ENCODE measurements around the gene OR10G2. TPM values are rescaled to one million over a fixed set of nuclear protein-coding genes. Genes with fewer than 3 reads are reported as not detected.

Gene OR10G2
- total RNA-seq = not detected

- Histone ChIP-seq H3K9me3 (ENCODE audit: control insufficient read depth in 3 of 3, low read length in 3 of 3) (no peaks in the 10 kb centered on the region), H3K4me1 (ENCODE audit: control insufficient read depth in 3 of 3, insufficient read depth in 3 of 3, low read length in 3 of 3) (no peaks in the 10 kb centered on the region), H3K9ac (ENCODE audit: low read depth in 1 of 3, low read length in 3 of 3) (no peak within 1 kb of the TSS), H3K36me3 (ENCODE audit: control insufficient read depth in 3 of 3, insufficient read depth in 3 of 3, low read length in 3 of 3) (no peaks in the 10 kb centered on the region), H3K4me3 (ENCODE audit: low read length in 3 of 3) (no peak within 1 kb of the TSS), H3K27ac (ENCODE audit: low read depth, low read length) (no peak within 1 kb of the TSS), H3K27me3 (ENCODE audit: control insufficient read depth in 3 of 3, insufficient read depth in 3 of 3, low read length in 3 of 3) (no peaks in the 10 kb centered on the region)
Observed at GRCh38 chr14:21634840-21635239, at the start of gene OR10G2. Gene OR10G2 (minus strand): TSS chr14:21634940. CDS start chr14:21634842, 98 bp downstream.

- H3K27me3 ChIP-seq (ENCODE audit: control insufficient read depth in 3 of 3, insufficient read depth in 3 of 3, low read length in 3 of 3) = no peaks in the 10 kb centered on the region
- no peak overlapping the region for H3K27ac ChIP-seq (ENCODE audit: low read depth, low read length)
- H3K9ac ChIP-seq (ENCODE audit: low read depth in 1 of 3, low read length in 3 of 3) = no peak overlapping the region
- no peaks in the 10 kb centered on the region for H3K9me3 ChIP-seq (ENCODE audit: control insufficient read depth in 3 of 3, low read length in 3 of 3)
- no peaks in the 10 kb centered on the region for H3K36me3 ChIP-seq (ENCODE audit: control insufficient read depth in 3 of 3, insufficient read depth in 3 of 3, low read length in 3 of 3)
- H3K4me3 ChIP-seq (ENCODE audit: low read length in 3 of 3) = no peak overlapping the region
- H3K4me1 ChIP-seq (ENCODE audit: control insufficient read depth in 3 of 3, insufficient read depth in 3 of 3, low read length in 3 of 3) = no peaks in the 10 kb centered on the region
Observed at GRCh38 chr14:21680072-21680471, 45.3 kb upstream of the OR10G2 start.

GRCh38 chr14:21675566-21675965, 40.8 kb upstream of the OR10G2 start:
- Histone ChIP-seq H3K27me3 (ENCODE audit: control insufficient read depth in 3 of 3, insufficient read depth in 3 of 3, low read length in 3 of 3) (no peaks in the 10 kb centered on the region), H3K27ac (ENCODE audit: low read depth, low read length) (no peak overlapping the region), H3K4me1 (ENCODE audit: control insufficient read depth in 3 of 3, insufficient read depth in 3 of 3, low read length in 3 of 3) (no peaks in the 10 kb centered on the region)

GRCh38 chr14:21673718-21674117, 39.0 kb upstream of the OR10G2 start, which contains the start of gene OR4E1:
Gene OR4E1 (minus strand): TSS chr14:21673818. CDS start chr14:21670935, 2,883 bp downstream.
- Histone ChIP-seq H3K4me1 (ENCODE audit: control insufficient read depth in 3 of 3, insufficient read depth in 3 of 3, low read length in 3 of 3) (no peaks in the 10 kb centered on the region), H3K27me3 (ENCODE audit: control insufficient read depth in 3 of 3, insufficient read depth in 3 of 3, low read length in 3 of 3) (no peaks in the 10 kb centered on the region), H3K9me3 (ENCODE audit: control insufficient read depth in 3 of 3, low read length in 3 of 3) (no peaks in the 10 kb centered on the region), H3K27ac (ENCODE audit: low read depth, low read length) (no peak within 1 kb of the TSS), H3K4me3 (ENCODE audit: low read length in 3 of 3) (no peak within 1 kb of the TSS), H3K36me3 (ENCODE audit: control insufficient read depth in 3 of 3, insufficient read depth in 3 of 3, low read length in 3 of 3) (no peaks in the 10 kb centered on the region), H3K9ac (ENCODE audit: low read depth in 1 of 3, low read length in 3 of 3) (no peak within 1 kb of the TSS)

More at GRCh38 chr14:21675566-21675965, 40.8 kb upstream of the OR10G2 start:
- no peak overlapping the region for H3K9ac ChIP-seq (ENCODE audit: low read depth in 1 of 3, low read length in 3 of 3)
- H3K9me3 ChIP-seq (ENCODE audit: control insufficient read depth in 3 of 3, low read length in 3 of 3) = no peaks in the 10 kb centered on the region
- no peak overlapping the region for H3K4me3 ChIP-seq (ENCODE audit: low read length in 3 of 3)
- no peaks in the 10 kb centered on the region for H3K36me3 ChIP-seq (ENCODE audit: control insufficient read depth in 3 of 3, insufficient read depth in 3 of 3, low read length in 3 of 3)

GRCh38 chr14:21672116-21672515, 37.4 kb upstream of the OR10G2 start:
- Histone ChIP-seq H3K4me3 (ENCODE audit: low read length in 3 of 3) (no peak overlapping the region), H3K9ac (ENCODE audit: low read depth in 1 of 3, low read length in 3 of 3) (no peak overlapping the region), H3K4me1 (ENCODE audit: control insufficient read depth in 3 of 3, insufficient read depth in 3 of 3, low read length in 3 of 3) (no peaks in the 10 kb centered on the region), H3K27me3 (ENCODE audit: control insufficient read depth in 3 of 3, insufficient read depth in 3 of 3, low read length in 3 of 3) (no peaks in the 10 kb centered on the region), H3K9me3 (ENCODE audit: control insufficient read depth in 3 of 3, low read length in 3 of 3) (no peaks in the 10 kb centered on the region), H3K27ac (ENCODE audit: low read depth, low read length) (no peak overlapping the region), H3K36me3 (ENCODE audit: control insufficient read depth in 3 of 3, insufficient read depth in 3 of 3, low read length in 3 of 3) (no peaks in the 10 kb centered on the region)

- Histone ChIP-seq H3K27ac (ENCODE audit: low read depth, low read length) (no peak overlapping the region), H3K4me1 (ENCODE audit: control insufficient read depth in 3 of 3, insufficient read depth in 3 of 3, low read length in 3 of 3) (no peaks in the 10 kb centered on the region), H3K27me3 (ENCODE audit: control insufficient read depth in 3 of 3, insufficient read depth in 3 of 3, low read length in 3 of 3) (no peaks in the 10 kb centered on the region), H3K36me3 (ENCODE audit: control insufficient read depth in 3 of 3, insufficient read depth in 3 of 3, low read length in 3 of 3) (no peaks in the 10 kb centered on the region), H3K9me3 (ENCODE audit: control insufficient read depth in 3 of 3, low read length in 3 of 3) (no peaks in the 10 kb centered on the region), H3K9ac (ENCODE audit: low read depth in 1 of 3, low read length in 3 of 3) (no peak overlapping the region), H3K4me3 (ENCODE audit: low read length in 3 of 3) (no peak overlapping the region)
Observed at GRCh38 chr14:21671371-21671770, 36.6 kb upstream of the OR10G2 start.

GRCh38 chr14:21669284-21669683, 34.5 kb upstream of the OR10G2 start:
- Histone ChIP-seq H3K9me3 (ENCODE audit: control insufficient read depth in 3 of 3, low read length in 3 of 3) (no peaks in the 10 kb centered on the region), H3K4me3 (ENCODE audit: low read length in 3 of 3) (no peak overlapping the region), H3K9ac (ENCODE audit: low read depth in 1 of 3, low read length in 3 of 3) (no peak overlapping the region), H3K27ac (ENCODE audit: low read depth, low read length) (no peak overlapping the region), H3K27me3 (ENCODE audit: control insufficient read depth in 3 of 3, insufficient read depth in 3 of 3, low read length in 3 of 3) (no peaks in the 10 kb centered on the region), H3K4me1 (ENCODE audit: control insufficient read depth in 3 of 3, insufficient read depth in 3 of 3, low read length in 3 of 3) (no peaks in the 10 kb centered on the region), H3K36me3 (ENCODE audit: control insufficient read depth in 3 of 3, insufficient read depth in 3 of 3, low read length in 3 of 3) (no peaks in the 10 kb centered on the region)

- H3K4me1 ChIP-seq (ENCODE audit: control insufficient read depth in 3 of 3, insufficient read depth in 3 of 3, low read length in 3 of 3) = no peaks in the 10 kb centered on the region
Observed at GRCh38 chr14:21668377-21668776, 33.6 kb upstream of the OR10G2 start.

GRCh38 chr14:21656980-21657379, 22.2 kb upstream of the OR10G2 start:
- H3K27me3 ChIP-seq (ENCODE audit: control insufficient read depth in 3 of 3, insufficient read depth in 3 of 3, low read length in 3 of 3) = no peaks in the 10 kb centered on the region
- H3K4me3 ChIP-seq (ENCODE audit: low read length in 3 of 3) = no peak overlapping the region
- no peak overlapping the region for H3K9ac ChIP-seq (ENCODE audit: low read depth in 1 of 3, low read length in 3 of 3)
- H3K4me1 ChIP-seq (ENCODE audit: control insufficient read depth in 3 of 3, insufficient read depth in 3 of 3, low read length in 3 of 3) = no peaks in the 10 kb centered on the region
- no peaks in the 10 kb centered on the region for H3K36me3 ChIP-seq (ENCODE audit: control insufficient read depth in 3 of 3, insufficient read depth in 3 of 3, low read length in 3 of 3)
- no peaks in the 10 kb centered on the region for H3K9me3 ChIP-seq (ENCODE audit: control insufficient read depth in 3 of 3, low read length in 3 of 3)
- no peak overlapping the region for H3K27ac ChIP-seq (ENCODE audit: low read depth, low read length)

More at GRCh38 chr14:21668377-21668776, 33.6 kb upstream of the OR10G2 start:
- Histone ChIP-seq H3K4me3 (ENCODE audit: low read length in 3 of 3) (no peak overlapping the region), H3K27me3 (ENCODE audit: control insufficient read depth in 3 of 3, insufficient read depth in 3 of 3, low read length in 3 of 3) (no peaks in the 10 kb centered on the region), H3K27ac (ENCODE audit: low read depth, low read length) (no peak overlapping the region), H3K9me3 (ENCODE audit: control insufficient read depth in 3 of 3, low read length in 3 of 3) (no peaks in the 10 kb centered on the region), H3K9ac (ENCODE audit: low read depth in 1 of 3, low read length in 3 of 3) (no peak overlapping the region), H3K36me3 (ENCODE audit: control insufficient read depth in 3 of 3, insufficient read depth in 3 of 3, low read length in 3 of 3) (no peaks in the 10 kb centered on the region)

GRCh38 chr14:21654215-21654614, 19.5 kb upstream of the OR10G2 start:
- no peaks in the 10 kb centered on the region for H3K9me3 ChIP-seq (ENCODE audit: control insufficient read depth in 3 of 3, low read length in 3 of 3)
- H3K4me1 ChIP-seq (ENCODE audit: control insufficient read depth in 3 of 3, insufficient read depth in 3 of 3, low read length in 3 of 3) = no peaks in the 10 kb centered on the region
- H3K9ac ChIP-seq (ENCODE audit: low read depth in 1 of 3, low read length in 3 of 3) = no peak overlapping the region
- H3K27ac ChIP-seq (ENCODE audit: low read depth, low read length) = no peak overlapping the region
- H3K4me3 ChIP-seq (ENCODE audit: low read length in 3 of 3) = no peak overlapping the region
- H3K27me3 ChIP-seq (ENCODE audit: control insufficient read depth in 3 of 3, insufficient read depth in 3 of 3, low read length in 3 of 3) = no peaks in the 10 kb centered on the region
- H3K36me3 ChIP-seq (ENCODE audit: control insufficient read depth in 3 of 3, insufficient read depth in 3 of 3, low read length in 3 of 3) = no peaks in the 10 kb centered on the region

All from skeletal muscle tissue (tissue), 4 donors.